GM19035 (cell line): ENCODE results near the gene RASGEF1C.
"Not testable (repeated sequence)": the region's sequence is repeated elsewhere in the genome, so short reads cannot be mapped to it uniquely, and the experiment has no call there.

ENCODE experiments used
- ATAC-seq: cut with Tn5 transposase; IDR thresholded peaks from one replicate; pipeline ENCODE4 v1.9.1; 2021; ENCODE audit not compliant: unreplicated experiment

RASGEF1C gene

GRCh38 chr5:180124662-180125061, 84.3 kb downstream of the RASGEF1C start:
- not testable (repeated sequence) for ATAC-seq

GRCh38 chr5:180122875-180123274, 86.1 kb downstream of the RASGEF1C start:
- ATAC-seq, result no peak

GRCh38 chr5:180121826-180122413, 87.1 kb downstream of the RASGEF1C start:
- ATAC-seq, result no peak

GRCh38 chr5:180120237-180121101, 88.5 kb downstream of the RASGEF1C start:
- no peak for ATAC-seq

- no peak for ATAC-seq
Observed at GRCh38 chr5:180119903-180120236, 89.1 kb downstream of the RASGEF1C start.

- ATAC-seq, result no peak
Observed at GRCh38 chr5:180119031-180119902, 89.7 kb downstream of the RASGEF1C start.

GRCh38 chr5:180118391-180118791, 90.6 kb downstream of the RASGEF1C start:
- no peak for ATAC-seq

- no peak for ATAC-seq
Observed at GRCh38 chr5:180117000-180117725, 91.8 kb downstream of the RASGEF1C start.

GRCh38 chr5:180116077-180116999, 92.7 kb downstream of the RASGEF1C start:
- ATAC-seq, result no peak

GRCh38 chr5:180115326-180116076, 93.5 kb downstream of the RASGEF1C start:
- no peak for ATAC-seq

GRCh38 chr5:180114304-180115003, 94.6 kb downstream of the RASGEF1C start:
- no peak for ATAC-seq

- ATAC-seq, result no peak
Observed at GRCh38 chr5:180113660-180114303, 95.2 kb downstream of the RASGEF1C start.

- no peak for ATAC-seq
Observed at GRCh38 chr5:180112181-180112861, 96.7 kb downstream of the RASGEF1C start.

- ATAC-seq, result no peak
Observed at GRCh38 chr5:180111273-180112002, 97.6 kb downstream of the RASGEF1C start.

- ATAC-seq, result no peak
Observed at GRCh38 chr5:180109920-180110319, 99.1 kb downstream of the RASGEF1C start.

GRCh38 chr5:180107005-180107404, 102.0 kb downstream of the RASGEF1C start:
- no peak for ATAC-seq

GRCh38 chr5:180105827-180106312, 103.1 kb downstream of the RASGEF1C start:
- ATAC-seq, result no peak
